Measurements from ENCODE around the gene COG5.

COG5 gene

GRCh38 chr7:107563775-107564552 is at the start of gene COG5, which contains the start of gene DUS4L:
COG5 (minus strand) TSS chr7:107563920; CDS start chr7:107563896, 24 bp downstream.
DUS4L (plus strand) TSS chr7:107563971; CDS start chr7:107567071, 3,100 bp downstream.
- peak; percentile 86 for DNase-seq

DNA sequence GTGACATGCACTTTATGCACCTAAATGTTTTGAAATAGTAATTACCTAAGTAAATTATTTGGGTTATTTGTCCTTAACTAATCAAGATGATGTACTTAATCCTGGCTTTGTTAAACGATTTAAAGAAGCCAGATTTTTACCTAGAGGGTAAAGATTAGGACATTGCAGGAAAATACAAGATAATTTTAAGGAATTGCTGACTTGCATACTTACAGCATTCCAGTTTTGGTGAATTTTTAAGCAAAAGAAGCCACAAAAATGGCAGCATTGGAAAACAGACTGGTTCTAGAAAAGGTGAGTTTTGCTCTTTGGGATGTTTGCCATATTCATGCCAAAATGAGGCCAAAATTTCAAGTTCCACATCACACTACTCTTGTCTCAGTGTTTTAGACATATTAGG is 49.7 kb upstream of the COG5 start:
- DNase-seq = no peak

DNA sequence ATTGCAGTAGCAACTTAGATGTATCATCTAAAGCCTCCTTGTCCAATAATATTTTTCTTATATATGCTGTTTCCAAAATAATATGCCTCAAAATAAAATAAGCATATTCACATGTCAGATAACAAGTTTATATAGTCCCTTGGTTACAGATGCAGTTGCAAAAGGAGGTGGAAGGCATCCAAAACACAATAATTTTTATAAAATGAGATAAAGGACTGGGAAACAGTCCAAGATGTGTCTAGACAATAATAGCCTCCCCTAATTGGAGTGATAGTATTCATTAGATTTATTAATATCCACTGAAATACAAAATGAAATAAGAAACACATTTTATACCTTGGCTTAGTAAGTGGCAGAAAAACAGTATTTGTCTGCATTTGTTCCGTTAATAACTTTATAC is 46.6 kb upstream of the COG5 start:
- no peak for DNase-seq

DNA sequence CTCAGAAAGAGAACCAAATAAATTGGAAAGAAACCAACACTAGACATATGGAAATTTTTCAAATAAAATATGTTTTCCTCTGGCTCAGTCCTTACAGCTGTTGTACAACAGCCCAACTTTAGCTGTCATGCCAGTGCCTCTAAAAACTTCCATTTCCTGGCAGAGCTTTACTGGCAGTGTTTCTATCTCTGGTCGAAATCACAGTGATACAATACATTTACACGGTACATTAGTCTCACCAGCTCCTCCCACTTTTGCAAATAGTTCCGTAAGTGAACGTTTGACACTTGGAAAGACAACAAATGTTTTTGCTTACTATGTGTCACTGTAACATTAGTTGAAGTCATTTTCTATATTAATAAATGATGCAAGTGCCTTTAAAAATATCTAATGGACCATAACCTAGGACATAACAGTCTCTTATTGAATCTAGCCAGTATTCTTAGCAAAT is 46.1 kb upstream of the COG5 start:
- no peak for DNase-seq

DNA sequence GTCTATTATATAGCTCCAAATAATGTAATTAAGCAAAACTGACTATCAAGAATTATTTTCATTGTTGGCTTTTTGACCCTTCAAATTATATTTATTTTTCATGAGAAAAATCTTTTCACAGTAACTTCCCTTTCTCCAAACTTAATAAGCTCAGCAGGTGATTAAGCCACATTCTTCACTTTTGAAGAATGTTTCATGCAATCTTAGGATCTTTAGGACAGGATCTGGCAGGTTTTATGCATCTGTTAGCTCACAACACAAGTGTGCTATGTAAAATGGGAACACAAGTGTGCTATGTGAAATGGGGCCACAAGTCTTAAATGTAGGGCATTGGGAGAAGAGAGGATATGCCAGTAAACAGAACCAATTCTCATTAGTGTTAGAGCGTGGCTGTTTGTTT is 42.6 kb upstream of the COG5 start:
- no peak for DNase-seq

DNA sequence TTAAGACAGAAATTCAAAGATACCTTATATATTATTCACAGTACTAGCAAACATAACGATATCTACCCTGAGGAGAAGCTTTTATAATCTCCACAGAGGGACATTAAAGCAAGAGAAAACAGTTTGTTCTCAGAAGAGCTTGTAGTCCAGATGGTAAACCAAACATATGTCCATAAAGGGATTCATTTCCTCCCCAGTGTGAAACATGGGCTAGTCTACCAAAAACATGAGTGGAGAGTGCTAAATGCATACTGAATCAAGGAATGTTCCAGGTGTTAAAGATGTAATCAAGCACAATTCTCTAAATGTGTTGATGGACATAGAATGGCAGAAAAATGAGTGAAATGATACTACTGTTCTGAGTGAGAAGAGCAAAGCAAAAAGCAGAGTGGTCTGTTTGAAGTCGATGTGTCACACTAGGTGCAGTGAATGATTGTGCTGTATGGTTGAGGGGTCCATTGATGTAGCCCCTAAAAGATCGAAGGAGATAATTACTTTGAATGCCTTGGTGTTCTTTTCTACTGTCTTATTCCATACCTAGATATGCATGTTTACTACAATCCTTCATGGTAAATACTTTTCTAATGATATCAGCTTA is 41.6 kb upstream of the COG5 start:
- DNase-seq = no peak

GRCh38 chr7:107600816-107601215 is 37.1 kb upstream of the COG5 start:
- DNase-seq = no peak

DNA sequence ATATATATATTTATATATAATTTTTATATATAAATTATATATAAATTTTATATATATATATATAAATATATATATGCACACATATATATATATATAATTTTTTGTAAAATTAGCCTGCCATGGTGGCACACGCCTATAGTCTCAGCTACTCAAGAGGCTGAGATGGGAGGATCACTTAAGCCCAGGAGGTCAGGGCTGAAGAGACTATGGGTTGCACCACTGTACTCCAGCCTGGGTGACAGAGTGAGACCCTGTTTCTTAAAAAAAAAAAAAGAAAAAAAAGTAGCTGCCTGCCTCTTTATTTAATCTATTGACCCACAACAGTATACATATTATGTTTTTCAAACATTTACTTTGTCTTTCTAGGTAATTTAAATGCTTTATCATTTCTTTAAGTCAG is 35.5 kb upstream of the COG5 start:
- DNase-seq = no peak

DNA sequence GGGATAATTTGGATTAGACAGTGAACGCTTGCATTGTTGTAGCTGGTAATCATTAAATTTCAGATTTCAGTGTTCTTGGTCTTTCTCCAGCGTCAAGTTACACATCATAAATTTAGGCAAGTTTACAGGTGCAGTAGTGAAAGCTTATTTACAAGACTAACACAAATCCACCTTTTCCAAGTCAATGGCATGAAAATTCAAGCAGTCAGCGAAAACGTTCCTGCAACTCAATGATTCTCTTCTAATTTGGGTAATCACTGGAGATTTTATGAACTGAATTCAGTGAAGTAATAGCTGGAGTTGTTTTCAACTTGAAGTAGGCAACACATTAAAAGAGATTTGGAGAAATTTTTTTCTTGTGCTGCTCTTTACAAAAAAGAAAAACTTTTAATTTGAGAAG is 34.2 kb upstream of the COG5 start:
- DNase-seq = no peak

DNA sequence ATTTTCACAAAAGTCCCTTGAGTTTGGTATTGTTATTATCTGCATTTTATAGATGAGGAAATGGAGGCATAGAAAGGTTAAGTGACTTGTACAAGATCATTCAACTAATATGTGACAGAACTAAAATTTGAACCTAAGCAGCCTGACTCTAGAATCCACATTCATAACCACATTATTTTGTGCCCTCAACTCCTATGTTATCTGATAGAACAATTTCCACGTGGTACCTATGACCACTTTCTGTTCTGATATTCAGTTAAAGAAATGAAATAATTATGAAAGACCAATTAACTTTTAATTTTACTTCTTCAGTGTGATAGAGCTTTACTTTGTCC is 33.8 kb upstream of the COG5 start:
- DNase-seq = no peak

DNA sequence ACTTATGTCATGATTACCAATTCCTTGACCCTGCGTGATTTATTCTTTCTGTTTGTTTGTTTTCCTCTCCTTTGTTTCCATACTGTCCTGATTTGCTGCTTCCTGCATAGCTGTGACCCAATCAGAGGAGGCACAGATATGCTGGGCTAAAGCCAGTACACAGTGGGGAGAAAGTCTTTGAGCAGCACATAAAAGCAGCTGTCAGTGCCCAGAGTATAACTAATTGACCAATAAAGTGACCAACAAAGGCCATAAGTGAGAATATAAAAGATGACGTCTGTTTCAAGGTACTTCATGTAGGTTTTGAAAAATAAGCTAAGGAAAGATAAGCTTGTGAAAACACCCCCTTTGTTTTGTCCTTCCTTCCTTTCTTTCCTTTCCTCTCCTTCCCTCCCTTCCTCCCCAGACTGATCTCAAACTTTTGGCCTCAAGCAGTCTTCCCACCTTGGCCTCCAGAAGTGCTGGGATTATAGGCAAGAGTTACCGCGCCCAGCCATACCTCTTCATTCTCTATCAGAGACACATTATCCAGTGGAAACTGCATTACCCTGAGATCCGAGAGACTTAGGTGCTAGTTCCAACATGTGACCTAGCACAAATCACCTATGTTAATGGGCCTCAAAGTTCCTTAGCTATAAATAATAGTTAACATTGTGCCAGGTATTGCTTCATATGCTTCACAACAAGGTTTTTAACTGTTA is 33.3 kb upstream of the COG5 start:
- DNase-seq = no peak

DNA sequence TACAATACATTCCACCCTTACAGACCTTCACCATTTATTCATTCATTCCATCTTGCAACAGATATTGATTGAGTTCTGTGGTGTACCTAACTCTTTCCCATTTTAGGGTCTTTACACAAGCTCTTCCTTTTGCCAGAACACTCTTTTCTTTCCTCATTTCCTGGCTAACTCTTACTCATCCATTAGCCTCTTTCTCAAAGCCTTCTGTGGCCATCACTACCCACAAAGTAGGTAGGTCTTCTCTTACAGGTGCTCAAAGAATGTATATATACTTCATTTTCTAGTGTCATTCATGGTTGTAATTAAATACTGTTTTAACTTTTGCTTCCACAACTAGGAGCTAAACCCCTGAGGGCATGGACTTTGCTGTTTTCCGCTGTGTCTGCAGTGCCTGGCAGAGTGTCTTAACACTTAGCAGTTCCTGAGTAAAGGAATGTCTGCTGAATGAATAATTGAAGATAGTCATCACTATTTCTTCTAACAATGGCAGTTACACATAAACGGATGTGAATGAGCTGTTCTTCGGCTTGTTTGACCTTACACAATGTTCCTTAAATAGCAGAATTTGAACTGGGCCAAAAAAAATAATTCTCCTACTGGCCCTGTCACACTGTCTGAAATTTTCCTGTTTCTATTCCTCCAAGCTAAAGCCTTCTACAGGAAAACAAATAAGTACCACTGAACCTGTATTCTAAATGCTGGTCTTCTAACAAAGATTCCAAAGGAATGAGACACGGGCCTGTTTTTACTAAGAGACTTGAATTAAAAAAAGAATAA is 31.4 kb upstream of the COG5 start:
- no peak for DNase-seq

DNA sequence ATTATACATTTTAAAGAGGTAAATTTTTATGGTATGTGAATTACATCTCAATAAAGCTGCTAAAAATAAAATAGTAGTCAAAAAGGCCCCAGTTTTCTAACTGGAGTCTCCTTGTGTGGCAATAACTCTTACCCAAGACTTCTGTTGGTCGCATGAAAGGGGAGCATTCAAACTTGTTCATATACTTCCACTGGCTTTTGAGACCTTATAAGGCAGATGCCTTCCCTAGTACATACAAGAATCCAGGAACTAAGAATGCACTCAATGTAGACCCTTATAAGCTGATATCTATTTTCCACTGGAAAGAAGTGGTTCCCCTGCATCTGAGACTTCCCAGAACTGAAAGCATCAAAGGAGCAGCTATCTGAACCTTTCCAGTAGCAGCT is 29.3 kb upstream of the COG5 start:
- DNase-seq = no peak

DNA sequence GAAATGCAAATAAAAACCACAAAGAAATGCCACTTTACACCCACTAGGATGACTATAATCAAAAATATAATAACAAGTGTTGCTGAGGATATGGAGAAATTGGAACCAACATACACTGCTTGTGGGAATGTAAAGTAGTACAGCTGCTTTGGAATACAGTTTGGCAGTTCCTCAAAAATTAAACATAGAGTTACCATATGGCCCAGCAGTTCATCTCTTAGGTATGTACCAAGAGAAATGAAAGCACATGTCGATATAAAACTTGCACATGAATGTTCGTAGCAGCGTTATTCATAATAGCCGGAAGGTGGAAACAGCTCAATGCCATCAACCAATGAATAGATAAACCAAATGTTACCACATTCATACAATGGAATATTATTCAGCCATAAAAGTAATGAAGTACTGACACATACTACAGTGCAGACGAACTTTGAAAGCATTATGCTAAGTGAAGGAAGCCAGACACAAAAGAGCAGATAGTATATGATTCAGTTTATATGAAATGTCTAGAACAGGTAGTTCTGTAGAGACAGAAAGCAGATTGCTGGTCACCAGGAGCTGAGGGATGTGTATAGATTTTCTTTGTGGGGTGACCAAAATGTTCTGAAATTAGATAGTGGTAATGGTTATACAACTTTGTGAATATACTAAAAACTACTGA is 28.8 kb upstream of the COG5 start:
- no peak for DNase-seq

GRCh38 chr7:107591421-107591820 is 27.7 kb upstream of the COG5 start:
- DNase-seq = no peak

- no peak for DNase-seq
Measured at GRCh38 chr7:107588529-107589130, 24.9 kb upstream of the COG5 start.

DNA sequence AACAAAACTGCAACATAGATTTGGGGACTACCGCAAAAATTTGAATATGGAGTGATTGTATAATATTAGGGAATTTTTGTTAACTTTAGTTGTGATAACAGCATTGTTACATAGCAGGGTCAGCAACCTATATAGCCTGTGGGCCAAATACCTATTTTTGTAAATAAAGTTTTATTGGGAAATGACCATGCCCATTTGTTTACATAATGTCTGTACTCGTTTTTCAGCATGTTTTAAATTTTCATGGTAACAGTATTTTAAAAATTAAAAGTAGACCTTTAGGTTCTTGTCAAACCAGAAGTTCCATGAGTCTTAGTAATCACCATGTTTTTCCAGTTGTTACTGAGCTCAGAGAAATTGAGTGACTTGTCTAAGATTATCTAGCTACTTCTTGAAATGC is 21.0 kb upstream of the COG5 start:
- DNase-seq = no peak

- DNase-seq = no peak
Measured at GRCh38 chr7:107582875-107583274, 19.2 kb upstream of the COG5 start.

DNA sequence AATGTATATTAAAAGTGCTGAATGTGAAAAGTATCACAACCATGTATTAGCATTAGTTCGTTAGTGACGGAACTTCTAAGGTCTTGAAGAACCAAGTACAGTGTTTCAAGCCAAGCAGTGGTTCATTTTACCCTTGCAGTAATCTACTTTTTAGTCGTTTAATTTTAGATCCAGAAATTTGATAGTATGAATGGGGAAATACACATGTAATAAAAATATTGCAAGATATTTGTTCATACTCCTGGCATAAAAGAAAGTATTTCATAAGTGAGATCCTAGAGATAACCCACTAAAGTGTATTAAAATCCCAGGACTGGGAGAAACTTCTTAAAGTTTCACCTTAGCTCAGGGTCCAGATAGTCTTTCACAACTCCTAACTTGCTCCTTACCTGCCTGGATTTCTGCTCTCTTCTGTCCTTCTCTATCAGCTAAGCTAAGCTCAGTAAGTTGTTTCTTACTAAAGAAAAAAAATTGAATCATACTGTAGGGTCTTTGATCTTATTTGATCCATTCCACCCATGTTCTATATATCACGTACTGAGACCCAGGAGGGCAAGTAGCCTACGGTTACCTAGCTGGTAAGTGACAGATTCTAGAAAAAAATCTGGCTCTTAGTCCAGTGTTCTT is 17.8 kb upstream of the COG5 start:
- no peak for DNase-seq

GRCh38 chr7:107580716-107581383 is 17.1 kb upstream of the COG5 start:
- DNase-seq = no peak
